ENCODE data around the gene RYR3.

GRCh38 chr15:33369941-33370622, 59.3 kb downstream of the RYR3 start:
- TF ChIP-seq, protein P1, sequence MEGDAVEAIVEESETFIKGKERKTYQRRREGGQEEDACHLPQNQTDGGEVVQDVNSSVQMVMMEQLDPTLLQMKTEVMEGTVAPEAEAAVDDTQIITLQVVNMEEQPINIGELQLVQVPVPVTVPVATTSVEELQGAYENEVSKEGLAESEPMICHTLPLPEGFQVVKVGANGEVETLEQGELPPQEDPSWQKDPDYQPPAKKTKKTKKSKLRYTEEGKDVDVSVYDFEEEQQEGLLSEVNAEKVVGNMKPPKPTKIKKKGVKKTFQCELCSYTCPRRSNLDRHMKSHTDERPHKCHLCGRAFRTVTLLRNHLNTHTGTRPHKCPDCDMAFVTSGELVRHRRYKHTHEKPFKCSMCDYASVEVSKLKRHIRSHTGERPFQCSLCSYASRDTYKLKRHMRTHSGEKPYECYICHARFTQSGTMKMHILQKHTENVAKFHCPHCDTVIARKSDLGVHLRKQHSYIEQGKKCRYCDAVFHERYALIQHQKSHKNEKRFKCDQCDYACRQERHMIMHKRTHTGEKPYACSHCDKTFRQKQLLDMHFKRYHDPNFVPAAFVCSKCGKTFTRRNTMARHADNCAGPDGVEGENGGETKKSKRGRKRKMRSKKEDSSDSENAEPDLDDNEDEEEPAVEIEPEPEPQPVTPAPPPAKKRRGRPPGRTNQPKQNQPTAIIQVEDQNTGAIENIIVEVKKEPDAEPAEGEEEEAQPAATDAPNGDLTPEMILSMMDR (conservative IDR thresholded peaks at IDR 0.05; ENCODE audit: low read depth, low read length) = no peak
- no peak for TF ChIP-seq EZH2 (IDR thresholded peaks at IDR 0.05; ENCODE audit: borderline replicate concordance, low read depth, low read length, poor library complexity, severe bottlenecking)

Data from A673 (cell line).